Mesenchymal stem cell (in vitro differentiated cells and primary cell): ENCODE measurements around the gene TEK.

Experiments
- DNase-seq: peaks from one replicate; pipeline ENCODE4 v3.0.0-alpha.2; 2013
- H2AFZ ChIP-seq: one replicate; pipeline ENCODE4 v1.6.1; 2013; ENCODE audit warnings: low read depth, mild to moderate bottlenecking, control low read depth, inconsistent platforms, low read length, moderate library complexity
- H2AK5ac ChIP-seq: 2 replicates; pipeline ENCODE4 v1.6.1; 2013; ENCODE audit warnings: low read length, moderate library complexity, mild to moderate bottlenecking, inconsistent platforms; ENCODE audit not compliant: severe bottlenecking
- H2BK120ac ChIP-seq: one replicate; pipeline ENCODE4 v1.6.1; 2013; ENCODE audit warnings: low read depth, mild to moderate bottlenecking, inconsistent platforms, low read length, moderate library complexity
- H2BK12ac ChIP-seq, 2 experiments: one replicate each; pipeline ENCODE4 v1.6.1; 2013; ENCODE audit warnings: inconsistent platforms in 2 of 2, low read length in 2 of 2, mild to moderate bottlenecking in 2 of 2, moderate library complexity in 2 of 2, control low read depth in 1 of 2
- H2BK15ac ChIP-seq: one replicate; pipeline ENCODE4 v1.6.1; 2013; ENCODE audit warnings: mild to moderate bottlenecking, low read depth, inconsistent platforms; ENCODE audit not compliant: poor library complexity, severe bottlenecking
- H2BK5ac ChIP-seq: 2 replicates; pipeline ENCODE4 v1.6.1; 2013; ENCODE audit warnings: low read depth, mild to moderate bottlenecking, low read length, control low read depth, inconsistent platforms; ENCODE audit not compliant: poor library complexity, severe bottlenecking
- H3K14ac ChIP-seq, 2 experiments: one replicate each; pipeline ENCODE4 v1.6.1; 2013; ENCODE audit warnings: inconsistent platforms in 2 of 2, low read length in 2 of 2, control low read depth in 1 of 2, mild to moderate bottlenecking in 1 of 2, moderate library complexity in 1 of 2
- H3K18ac ChIP-seq, 2 experiments: one replicate each; pipeline ENCODE4 v1.6.1; 2013; ENCODE audit warnings: inconsistent platforms in 2 of 2, low read length in 2 of 2, control low read depth in 1 of 2, low read depth in 1 of 2, mild to moderate bottlenecking in 1 of 2
- H3K23ac ChIP-seq, 2 experiments: one replicate each; pipeline ENCODE4 v1.6.1; 2013; ENCODE audit warnings: inconsistent platforms in 2 of 2, low read length in 2 of 2, mild to moderate bottlenecking in 2 of 2, moderate library complexity in 2 of 2, control low read depth in 1 of 2
- H3K27ac ChIP-seq: 2 replicates; pipeline ENCODE4 v1.5.1; 2013; ENCODE audit warnings: mild to moderate bottlenecking, moderate library complexity, low read length, control low read depth, inconsistent platforms; ENCODE audit not compliant: poor library complexity, severe bottlenecking
- H3K27me3 ChIP-seq, 2 experiments: 2 replicates each; pipeline versions ENCODE4 v1.6.1 to v1.7.0; 2013; ENCODE audit warnings: low read length in 2 of 2, mild to moderate bottlenecking in 2 of 2, moderate library complexity in 2 of 2, control low read depth in 1 of 2, inconsistent platforms in 1 of 2; ENCODE audit not compliant: control insufficient read depth in 1 of 2, insufficient read depth in 1 of 2
- H3K36me3 ChIP-seq, 2 experiments: 2 replicates each; pipeline versions ENCODE4 v1.6.1 to v1.7.0; 2013; ENCODE audit warnings: low read length in 2 of 2, control low read depth in 1 of 2, inconsistent platforms in 1 of 2, low read depth in 1 of 2, mild to moderate bottlenecking in 1 of 2; ENCODE audit not compliant: insufficient read depth in 2 of 2, control insufficient read depth in 1 of 2
- H3K4ac ChIP-seq, 2 experiments: one replicate each; pipeline ENCODE4 v1.6.1; 2013; ENCODE audit warnings: inconsistent platforms in 2 of 2, low read length in 2 of 2, mild to moderate bottlenecking in 2 of 2, moderate library complexity in 2 of 2, control low read depth in 1 of 2, low read depth in 1 of 2
- H3K4me1 ChIP-seq: 2 replicates; pipeline ENCODE4 v1.6.1; 2013; ENCODE audit warnings: low read depth, low read length, control low read depth; ENCODE audit not compliant: control insufficient read depth, insufficient read depth
- H3K4me2 ChIP-seq: 2 replicates; pipeline ENCODE4 v1.6.1; 2013; ENCODE audit warnings: low read length, mild to moderate bottlenecking, inconsistent platforms; ENCODE audit not compliant: poor library complexity, severe bottlenecking
- H3K4me3 ChIP-seq, 2 experiments: 2 replicates each; pipeline versions ENCODE4 v1.5.1 to v1.7.0; 2013; ENCODE audit warnings: low read length in 2 of 2, mild to moderate bottlenecking in 2 of 2, control low read depth in 1 of 2, low read depth in 1 of 2; ENCODE audit not compliant: insufficient read depth in 1 of 2
- H3K79me1 ChIP-seq: replicated peaks from 2 replicates; pipeline ENCODE4 v1.6.1; 2013; ENCODE audit warnings: mild to moderate bottlenecking, control low read depth, low read length, inconsistent platforms; ENCODE audit not compliant: poor library complexity, severe bottlenecking
- H3K9ac ChIP-seq: 2 replicates; pipeline ENCODE4 v1.7.0; 2013; ENCODE audit warnings: mild to moderate bottlenecking, low read length, moderate library complexity
- H3K9me3 ChIP-seq: 2 replicates; pipeline ENCODE4 v1.7.0; 2013; ENCODE audit warnings: mild to moderate bottlenecking, low read length; ENCODE audit not compliant: control insufficient read depth
- H4K8ac ChIP-seq: one replicate; pipeline ENCODE4 v1.6.1; 2013; ENCODE audit warnings: inconsistent platforms, mild to moderate bottlenecking, low read length, moderate library complexity
- H4K91ac ChIP-seq: one replicate; pipeline ENCODE4 v1.6.1; 2013; ENCODE audit warnings: mild to moderate bottlenecking, low read length, inconsistent platforms
- WGBS: methylation state at CpG from one replicate; pipeline ENCODE4 v1.1.7; 2013; ENCODE audit warnings: mixed read lengths; 5-methylcytosine and 5-hydroxymethylcytosine counted together

Gene TEK

GRCh38 chr9:27183701-27184100 is 74.7 kb downstream of the TEK start:
- Histone ChIP-seq H2BK5ac (no peak overlapping the region), H3K9ac (no peak overlapping the region), H3K4me3 (no peak overlapping the region), H4K8ac (no peak overlapping the region), H3K9me3 (no peaks in the 10 kb centered on the region), H3K27me3 (no peaks in the 10 kb centered on the region), H3K4me1 (peaks cover 3% of the 10 kb centered on the region), H2BK15ac (no peak overlapping the region), H3K4me2 (no peak overlapping the region), H4K91ac (no peak overlapping the region), H2BK120ac (no peak overlapping the region), H3K36me3 (no peaks in the 10 kb centered on the region), H3K14ac (no peak overlapping the region), H3K79me1 (no peaks in the 10 kb centered on the region), H3K27ac (peak overlapping the region; percentile 10), H3K18ac (peak overlapping the region in 1 of 2 experiments; percentile 8), H2BK12ac (peak overlapping the region in 1 of 2 experiments; percentile 72), H3K4ac (no peak overlapping the region), H2AFZ (no peak overlapping the region), H2AK5ac (no peak overlapping the region), H3K23ac (no peak overlapping the region)
- WGBS = 100% methylated on average over 4 of the region's 5 CpGs
- peak; percentile 32 for DNase-seq

- no peak overlapping the region for H3K4ac ChIP-seq
- peak; percentile 78 for DNase-seq
- 100% methylated on average over 3 of the region's 5 CpGs for WGBS
Observed at GRCh38 chr9:27184556-27185351, 75.7 kb downstream of the TEK start.

GRCh38 chr9:27188426-27188825 is 79.4 kb downstream of the TEK start:
- Histone ChIP-seq H3K9ac (no peak overlapping the region), H4K91ac (no peak overlapping the region), H2BK15ac (no peak overlapping the region), H3K23ac (no peak overlapping the region), H2AFZ (no peak overlapping the region), H2BK5ac (no peak overlapping the region), H3K4ac (no peak overlapping the region), H2AK5ac (no peak overlapping the region), H3K18ac (no peak overlapping the region), H3K4me2 (no peak overlapping the region), H3K9me3 (no peaks in the 10 kb centered on the region), H3K36me3 (no peaks in the 10 kb centered on the region), H3K4me3 (no peak overlapping the region), H2BK120ac (no peak overlapping the region), H3K14ac (no peak overlapping the region), H4K8ac (no peak overlapping the region), H2BK12ac (no peak overlapping the region), H3K4me1 (peaks cover 3% of the 10 kb centered on the region), H3K27me3 (no peaks in the 10 kb centered on the region), H3K27ac (no peak overlapping the region), H3K79me1 (no peaks in the 10 kb centered on the region)
- 100% methylated on average over 1 of the region's 1 CpG for WGBS
- DNase-seq = no peak

More at GRCh38 chr9:27184556-27185351, 75.7 kb downstream of the TEK start:
- Histone ChIP-seq H2BK5ac (no peak overlapping the region), H3K4me1 (peaks cover 3% of the 10 kb centered on the region), H3K14ac (no peak overlapping the region), H3K23ac (no peak overlapping the region), H2BK12ac (no peak overlapping the region), H3K27ac (no peak overlapping the region), H4K91ac (no peak overlapping the region), H4K8ac (no peak overlapping the region), H2AFZ (no peak overlapping the region), H3K4me3 (no peak overlapping the region), H3K36me3 (no peaks in the 10 kb centered on the region), H2BK120ac (no peak overlapping the region), H3K4me2 (no peak overlapping the region), H3K9ac (no peak overlapping the region), H3K18ac (no peak overlapping the region), H3K9me3 (no peaks in the 10 kb centered on the region), H2AK5ac (no peak overlapping the region), H3K79me1 (no peaks in the 10 kb centered on the region), H2BK15ac (no peak overlapping the region), H3K27me3 (no peaks in the 10 kb centered on the region)

GRCh38 chr9:27189426-27189825 is 80.4 kb downstream of the TEK start:
- Histone ChIP-seq H2AFZ (no peak overlapping the region), H3K4me2 (no peak overlapping the region), H3K36me3 (no peaks in the 10 kb centered on the region), H2BK12ac (no peak overlapping the region), H3K79me1 (no peaks in the 10 kb centered on the region), H2BK15ac (no peak overlapping the region), H3K9ac (no peak overlapping the region), H3K18ac (no peak overlapping the region), H2BK5ac (no peak overlapping the region), H2BK120ac (no peak overlapping the region), H4K91ac (no peak overlapping the region), H3K4me3 (no peak overlapping the region), H3K9me3 (no peaks in the 10 kb centered on the region), H3K14ac (no peak overlapping the region), H3K27me3 (no peaks in the 10 kb centered on the region), H4K8ac (no peak overlapping the region), H3K27ac (no peak overlapping the region), H2AK5ac (no peak overlapping the region), H3K4ac (no peak overlapping the region), H3K4me1 (no peaks in the 10 kb centered on the region), H3K23ac (no peak overlapping the region)
- no peak for DNase-seq
- WGBS = 88% methylated on average over 1 of the region's 1 CpG
